ENCODE data around the gene SLC29A4.
"Not testable (repeated sequence)": the region's sequence is repeated elsewhere in the genome, so short reads cannot be mapped to it uniquely, and the experiment has no call there.

SLC29A4 gene

GRCh38 chr7:5314864-5315263, 32.1 kb downstream of the SLC29A4 start:
- H3K27ac ChIP-seq (ENCODE audit: low read length), result no peak overlapping the region
- H3K9me3 ChIP-seq (ENCODE audit: control insufficient read depth in 2 of 2, low read length in 2 of 2), result no peaks in the 10 kb centered on the region
- H3K4me3 ChIP-seq (ENCODE audit: low read length in 2 of 2), result no peak overlapping the region
- no peaks in the 10 kb centered on the region for H3K4me1 ChIP-seq (ENCODE audit: control insufficient read depth, insufficient read depth, low read length)
- H3K27me3 ChIP-seq (ENCODE audit: control insufficient read depth in 1 of 2, insufficient read depth in 2 of 2, low read length in 2 of 2), result no peaks in the 10 kb centered on the region
- no peak overlapping the region for H3K9ac ChIP-seq (ENCODE audit: low read length in 2 of 2)
- H3K36me3 ChIP-seq (ENCODE audit: control insufficient read depth in 2 of 2, insufficient read depth in 2 of 2, low read length in 2 of 2), result peaks cover 33 to 41% of the 10 kb centered on the region in 2 donors

DNA sequence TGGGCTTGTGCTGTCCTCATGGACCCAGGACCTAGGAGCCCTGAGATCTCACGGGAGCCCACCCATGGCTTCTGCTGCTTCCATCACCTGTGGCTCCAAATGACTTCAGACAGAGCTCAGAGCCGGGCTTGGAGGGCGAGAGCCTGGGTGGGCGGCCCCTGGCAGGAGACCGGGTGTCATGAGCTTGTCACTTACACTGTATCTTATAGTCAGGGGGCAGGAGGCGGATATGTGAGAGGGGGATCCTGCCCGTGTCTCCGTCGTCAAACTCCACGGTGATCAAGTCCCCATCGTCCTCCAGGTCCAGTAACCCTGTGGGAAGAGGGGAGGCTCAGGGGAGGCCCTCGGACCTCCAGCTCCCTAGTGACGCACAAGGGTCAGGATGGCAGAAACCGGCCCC, 33.0 kb downstream of the SLC29A4 start:
- no peak overlapping the region for H3K27ac ChIP-seq (ENCODE audit: low read length)
- no peak overlapping the region for H3K9ac ChIP-seq (ENCODE audit: low read length in 2 of 2)
- H3K27me3 ChIP-seq (ENCODE audit: control insufficient read depth in 1 of 2, insufficient read depth in 2 of 2, low read length in 2 of 2), result no peaks in the 10 kb centered on the region
- H3K4me1 ChIP-seq (ENCODE audit: control insufficient read depth, insufficient read depth, low read length), result no peaks in the 10 kb centered on the region
- no peak overlapping the region for H3K4me3 ChIP-seq (ENCODE audit: low read length in 2 of 2)
- no peaks in the 10 kb centered on the region for H3K9me3 ChIP-seq (ENCODE audit: control insufficient read depth in 2 of 2, low read length in 2 of 2)
- peaks cover 30 to 45% of the 10 kb centered on the region in 2 donors for H3K36me3 ChIP-seq (ENCODE audit: control insufficient read depth in 2 of 2, insufficient read depth in 2 of 2, low read length in 2 of 2)

DNA sequence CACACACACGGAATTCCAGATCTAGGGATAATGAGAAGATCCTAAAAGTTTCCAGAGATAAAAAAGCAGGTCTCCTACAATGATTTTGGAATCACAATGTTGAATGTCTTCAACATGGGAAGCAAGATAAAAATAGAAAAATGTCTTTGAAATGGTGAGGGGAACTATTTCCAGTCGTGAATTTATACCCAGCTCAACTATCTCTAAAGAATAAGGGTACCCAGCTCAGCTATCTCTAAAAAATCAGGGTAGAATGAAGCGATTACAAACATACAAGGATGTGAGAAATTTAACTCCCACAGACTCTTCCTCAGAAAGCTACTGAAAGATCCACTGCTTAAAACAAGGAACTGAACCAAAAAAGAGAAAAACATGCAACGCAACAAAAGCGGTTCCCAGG, 35.9 kb downstream of the SLC29A4 start:
- H3K9ac ChIP-seq (ENCODE audit: low read length in 2 of 2); H3K4me3 ChIP-seq (ENCODE audit: low read length in 2 of 2); H3K27me3 ChIP-seq (ENCODE audit: control insufficient read depth in 1 of 2, insufficient read depth in 2 of 2, low read length in 2 of 2); H3K4me1 ChIP-seq (ENCODE audit: control insufficient read depth, insufficient read depth, low read length); H3K27ac ChIP-seq (ENCODE audit: low read length); H3K9me3 ChIP-seq (ENCODE audit: control insufficient read depth in 2 of 2, low read length in 2 of 2): not testable (repeated sequence)
- H3K36me3 ChIP-seq (ENCODE audit: control insufficient read depth in 2 of 2, insufficient read depth in 2 of 2, low read length in 2 of 2), result peaks cover 32 to 48% of the 10 kb centered on the region in 2 donors

DNA sequence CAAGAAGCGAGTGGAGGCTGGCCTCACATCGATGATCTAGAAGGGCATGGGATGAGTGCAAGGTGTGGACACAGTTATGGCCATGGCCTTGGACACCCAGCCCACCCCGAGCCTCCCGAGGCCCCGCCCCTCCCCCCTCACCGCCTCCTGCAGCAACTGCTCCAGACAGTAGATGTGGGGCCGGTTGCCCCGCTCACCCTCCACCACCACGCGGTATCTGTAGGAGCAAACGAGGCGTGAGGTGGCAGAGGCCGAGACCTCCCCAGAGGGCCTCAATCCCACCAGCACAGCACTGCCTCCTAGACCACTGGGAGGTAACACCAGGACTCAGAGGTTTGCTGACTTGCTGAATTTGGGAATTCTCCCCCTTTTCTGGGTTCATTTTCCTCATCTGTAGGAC, 37.6 kb downstream of the SLC29A4 start:
- Histone ChIP-seq H3K4me3 (ENCODE audit: low read length in 2 of 2) (no peak overlapping the region), H3K36me3 (ENCODE audit: control insufficient read depth in 2 of 2, insufficient read depth in 2 of 2, low read length in 2 of 2) (peaks cover 44 to 51% of the 10 kb centered on the region in 2 donors), H3K9me3 (ENCODE audit: control insufficient read depth in 2 of 2, low read length in 2 of 2) (no peaks in the 10 kb centered on the region), H3K27me3 (ENCODE audit: control insufficient read depth in 1 of 2, insufficient read depth in 2 of 2, low read length in 2 of 2) (no peaks in the 10 kb centered on the region), H3K27ac (ENCODE audit: low read length) (no peak overlapping the region), H3K9ac (ENCODE audit: low read length in 2 of 2) (no peak overlapping the region), H3K4me1 (ENCODE audit: control insufficient read depth, insufficient read depth, low read length) (no peaks in the 10 kb centered on the region)

- no peak overlapping the region for H3K27ac ChIP-seq (ENCODE audit: low read length)
- H3K4me3 ChIP-seq (ENCODE audit: low read length in 2 of 2), result no peak overlapping the region
- no peaks in the 10 kb centered on the region for H3K4me1 ChIP-seq (ENCODE audit: control insufficient read depth, insufficient read depth, low read length)
- no peaks in the 10 kb centered on the region for H3K27me3 ChIP-seq (ENCODE audit: control insufficient read depth in 1 of 2, insufficient read depth in 2 of 2, low read length in 2 of 2)
- H3K9ac ChIP-seq (ENCODE audit: low read length in 2 of 2), result no peak overlapping the region
- H3K36me3 ChIP-seq (ENCODE audit: control insufficient read depth in 2 of 2, insufficient read depth in 2 of 2, low read length in 2 of 2), result peaks cover 39 to 48% of the 10 kb centered on the region in 2 donors
- no peaks in the 10 kb centered on the region for H3K9me3 ChIP-seq (ENCODE audit: control insufficient read depth in 2 of 2, low read length in 2 of 2)
Observed at GRCh38 chr7:5320802-5321396, 38.2 kb downstream of the SLC29A4 start.

- no peaks in the 10 kb centered on the region for H3K4me1 ChIP-seq (ENCODE audit: control insufficient read depth, insufficient read depth, low read length)
- no peaks in the 10 kb centered on the region for H3K27me3 ChIP-seq (ENCODE audit: control insufficient read depth in 1 of 2, insufficient read depth in 2 of 2, low read length in 2 of 2)
- no peak overlapping the region for H3K27ac ChIP-seq (ENCODE audit: low read length)
- peaks cover 41 to 49% of the 10 kb centered on the region in 2 donors for H3K36me3 ChIP-seq (ENCODE audit: control insufficient read depth in 2 of 2, insufficient read depth in 2 of 2, low read length in 2 of 2)
- H3K9me3 ChIP-seq (ENCODE audit: control insufficient read depth in 2 of 2, low read length in 2 of 2), result no peaks in the 10 kb centered on the region
- no peak overlapping the region for H3K4me3 ChIP-seq (ENCODE audit: low read length in 2 of 2)
- H3K9ac ChIP-seq (ENCODE audit: low read length in 2 of 2), result no peak overlapping the region
Observed at GRCh38 chr7:5322621-5323410, 40.1 kb downstream of the SLC29A4 start.

- H3K27me3 ChIP-seq (ENCODE audit: control insufficient read depth in 1 of 2, insufficient read depth in 2 of 2, low read length in 2 of 2); H3K27ac ChIP-seq (ENCODE audit: low read length); H3K4me1 ChIP-seq (ENCODE audit: control insufficient read depth, insufficient read depth, low read length); H3K9ac ChIP-seq (ENCODE audit: low read length in 2 of 2); H3K9me3 ChIP-seq (ENCODE audit: control insufficient read depth in 2 of 2, low read length in 2 of 2); H3K4me3 ChIP-seq (ENCODE audit: low read length in 2 of 2): not testable (repeated sequence)
- peaks cover 37% of the 10 kb centered on the region in 2 donors for H3K36me3 ChIP-seq (ENCODE audit: control insufficient read depth in 2 of 2, insufficient read depth in 2 of 2, low read length in 2 of 2)
Observed at GRCh38 chr7:5323800-5324781, 41.3 kb downstream of the SLC29A4 start.

DNA sequence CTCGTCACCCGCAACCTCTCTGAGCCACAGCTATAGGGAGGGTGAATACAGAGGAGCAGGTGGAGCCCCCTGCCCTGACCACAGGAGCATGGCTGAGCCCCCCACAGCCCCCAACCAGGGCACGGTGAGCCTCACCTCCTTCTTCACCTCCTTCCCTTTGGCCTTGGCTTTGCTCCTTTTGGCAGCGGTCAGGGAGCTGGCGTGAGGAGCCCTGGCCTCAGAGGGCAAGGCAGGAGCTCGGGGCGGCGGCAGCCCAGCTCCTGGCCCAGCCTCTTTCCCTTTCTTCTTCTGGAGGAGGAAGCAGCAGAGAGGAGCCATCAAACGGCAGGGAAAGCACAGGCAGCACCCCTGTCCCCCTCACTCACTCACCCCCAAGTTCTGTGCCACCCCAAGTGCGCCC, 42.2 kb downstream of the SLC29A4 start:
- Histone ChIP-seq H3K27ac (ENCODE audit: low read length) (no peak overlapping the region), H3K4me1 (ENCODE audit: control insufficient read depth, insufficient read depth, low read length) (no peaks in the 10 kb centered on the region), H3K4me3 (ENCODE audit: low read length in 2 of 2) (no peak overlapping the region), H3K36me3 (ENCODE audit: control insufficient read depth in 2 of 2, insufficient read depth in 2 of 2, low read length in 2 of 2) (peaks cover 35 to 38% of the 10 kb centered on the region in 2 donors), H3K9ac (ENCODE audit: low read length in 2 of 2) (no peak overlapping the region), H3K27me3 (ENCODE audit: control insufficient read depth in 1 of 2, insufficient read depth in 2 of 2, low read length in 2 of 2) (no peaks in the 10 kb centered on the region), H3K9me3 (ENCODE audit: control insufficient read depth in 2 of 2, low read length in 2 of 2) (no peaks in the 10 kb centered on the region)

- Histone ChIP-seq H3K36me3 (ENCODE audit: control insufficient read depth in 2 of 2, insufficient read depth in 2 of 2, low read length in 2 of 2) (peaks cover 21 to 36% of the 10 kb centered on the region in 2 donors), H3K27ac (ENCODE audit: low read length) (no peak overlapping the region), H3K4me1 (ENCODE audit: control insufficient read depth, insufficient read depth, low read length) (peaks cover 3% of the 10 kb centered on the region), H3K27me3 (ENCODE audit: control insufficient read depth in 1 of 2, insufficient read depth in 2 of 2, low read length in 2 of 2) (no peaks in the 10 kb centered on the region), H3K9ac (ENCODE audit: low read length in 2 of 2) (no peak overlapping the region), H3K4me3 (ENCODE audit: low read length in 2 of 2) (no peak overlapping the region), H3K9me3 (ENCODE audit: control insufficient read depth in 2 of 2, low read length in 2 of 2) (no peaks in the 10 kb centered on the region)
Observed at GRCh38 chr7:5330288-5330687, 47.5 kb downstream of the SLC29A4 start.

DNA sequence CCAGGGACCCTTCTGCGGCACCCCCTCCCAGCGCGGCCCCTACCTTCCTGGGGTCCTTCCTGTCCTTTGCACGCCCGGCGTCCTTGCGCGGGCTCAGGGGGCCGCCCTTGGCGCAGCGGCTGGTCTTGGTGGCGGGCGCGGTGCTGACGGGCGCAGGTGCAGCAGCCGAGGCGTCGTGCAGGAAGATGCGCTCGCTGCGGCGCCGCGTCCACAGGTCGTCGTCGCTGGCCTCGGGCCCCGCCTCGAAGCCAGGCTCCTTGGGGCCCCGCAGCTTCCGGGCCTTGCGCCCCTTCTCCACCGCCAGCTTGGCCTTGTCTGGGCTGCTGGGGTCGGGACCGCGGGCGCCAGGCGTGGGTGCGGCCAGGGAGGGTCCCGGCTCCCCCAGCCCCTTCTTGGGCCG, 49.8 kb downstream of the SLC29A4 start:
- H3K27ac ChIP-seq (ENCODE audit: low read length), result no peak overlapping the region
- no peaks in the 10 kb centered on the region for H3K27me3 ChIP-seq (ENCODE audit: control insufficient read depth in 1 of 2, insufficient read depth in 2 of 2, low read length in 2 of 2)
- H3K9ac ChIP-seq (ENCODE audit: low read length in 2 of 2), result no peak overlapping the region
- H3K4me1 ChIP-seq (ENCODE audit: control insufficient read depth, insufficient read depth, low read length), result peaks cover 3% of the 10 kb centered on the region
- no peak overlapping the region for H3K4me3 ChIP-seq (ENCODE audit: low read length in 2 of 2)
- peaks cover 23 to 50% of the 10 kb centered on the region in 2 donors for H3K36me3 ChIP-seq (ENCODE audit: control insufficient read depth in 2 of 2, insufficient read depth in 2 of 2, low read length in 2 of 2)
- peaks cover 0 to 4% of the 10 kb centered on the region in 2 donors for H3K9me3 ChIP-seq (ENCODE audit: control insufficient read depth in 2 of 2, low read length in 2 of 2)

Measured in stomach smooth muscle (tissue), 2 donors.